ENCODE measurements around the gene VCL.

GRCh38 chr10:74165530-74165901 lies 167.6 kb downstream of the VCL start:
- TF ChIP-seq GATA3 (IDR thresholded peaks at IDR 0.05; ENCODE audit: low read depth, low read length), result no peak
- no peak for TF ChIP-seq GATA2 (IDR thresholded peaks at IDR 0.05; ENCODE audit: low read depth, low read length)

Measured in SH-SY5Y (cell line).